ENCODE measurements around the gene SH3PXD2B.

- no peak for TF ChIP-seq CTCF (IDR thresholded peaks at IDR 0.05)
- no peak for TF ChIP-seq POLR2A (IDR thresholded peaks at IDR 0.05)
Observed at GRCh38 chr5:172452398-172453205, 1.7 kb downstream of the SH3PXD2B start.

Data from lower leg skin (tissue), 3 donors.